Ammon's horn (tissue), 1 donor: ENCODE data around the gene MMD2.

Source experiments
- DNase-seq: peaks from one replicate; pipeline ENCODE4 v3.0.0-alpha.2; 2016; ENCODE audit warnings: low spot score

MMD2 gene

DNA sequence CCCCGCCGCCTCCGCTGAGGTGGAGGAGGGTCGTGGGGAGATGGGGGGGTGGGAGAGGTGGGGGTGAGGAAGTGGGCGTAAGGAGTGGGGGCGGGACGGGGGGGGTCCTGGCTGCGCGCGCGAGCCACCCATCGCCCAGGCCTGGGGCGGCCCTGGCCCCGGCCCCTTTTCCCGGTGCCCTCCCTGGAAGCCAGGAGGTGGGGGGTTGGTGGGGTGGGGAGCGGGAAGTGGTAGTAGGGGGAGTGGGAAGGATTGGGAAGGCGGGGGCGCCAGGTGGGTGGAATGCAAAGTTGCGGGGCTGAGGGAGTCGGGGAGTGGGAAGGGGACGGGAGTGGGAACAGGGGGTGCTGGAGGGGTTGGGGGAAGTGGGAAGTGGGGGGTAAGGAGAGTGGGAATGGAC, 319 bp upstream of the MMD2 start:
- no peak for DNase-seq

DNA sequence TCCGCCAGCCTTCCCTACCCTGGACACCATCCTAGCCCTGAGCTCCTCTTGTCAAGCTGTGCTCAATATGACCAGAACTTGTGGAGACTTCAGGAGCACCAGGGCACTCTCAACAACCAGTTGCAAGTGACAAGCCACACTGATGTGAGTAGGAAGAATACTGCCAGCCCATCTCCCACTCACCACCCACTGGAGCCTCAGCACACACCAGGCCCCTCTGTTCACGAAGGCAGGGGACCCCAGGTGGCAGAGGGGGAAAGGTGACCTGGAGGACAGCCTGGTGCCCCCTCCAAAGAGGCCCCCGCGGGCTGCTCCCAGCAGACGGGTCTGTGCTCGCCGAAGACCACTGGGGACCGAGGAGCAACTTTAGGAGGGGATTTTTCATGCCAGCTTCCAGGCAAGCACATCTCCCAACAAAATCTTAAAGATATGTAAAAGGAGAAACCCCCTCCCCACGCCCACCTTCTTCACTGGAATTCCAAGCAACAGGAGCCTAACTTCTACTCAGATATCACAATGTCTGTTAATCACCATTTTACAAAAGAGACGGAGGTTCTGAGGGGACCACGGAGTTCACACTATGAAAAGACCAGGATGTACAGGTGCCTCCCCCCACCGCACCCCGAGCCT, 1.0 kb downstream of the MMD2 start:
- no peak for DNase-seq

DNA sequence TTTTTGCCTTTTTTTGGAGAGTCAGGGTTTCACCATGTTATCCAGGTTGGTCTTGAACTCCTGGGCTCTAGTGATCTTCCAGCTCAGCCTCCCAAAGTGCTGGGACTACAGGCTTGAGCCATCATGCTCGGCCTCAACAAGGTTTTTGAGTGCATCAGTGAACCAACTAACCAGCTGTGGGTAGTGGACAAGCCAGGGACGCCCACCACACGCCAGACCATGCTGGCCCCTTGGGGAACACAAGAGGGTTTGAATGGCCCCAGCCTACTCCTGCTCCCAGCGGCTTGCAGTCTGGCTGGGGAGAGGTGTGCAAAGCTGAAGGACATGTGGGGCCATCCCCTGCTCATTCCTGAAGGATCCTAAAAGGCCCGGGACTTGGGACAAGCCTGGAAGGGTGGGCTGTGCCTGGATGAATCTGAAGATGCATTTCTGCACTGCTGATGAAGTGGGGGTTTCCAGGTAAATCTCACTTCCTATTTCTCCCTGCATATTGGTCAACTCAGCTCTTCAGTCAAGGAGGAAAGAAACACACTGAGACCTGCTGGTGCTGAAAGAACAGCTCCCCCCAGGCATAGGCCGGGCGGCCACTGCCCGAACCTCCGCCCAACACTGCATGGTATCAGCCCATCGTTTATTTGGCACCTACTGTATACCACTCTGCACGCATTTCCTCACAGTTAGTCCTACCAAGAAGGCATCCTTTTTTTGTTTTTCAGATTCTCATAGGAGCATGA, 6.9 kb downstream of the MMD2 start:
- no peak for DNase-seq

DNA sequence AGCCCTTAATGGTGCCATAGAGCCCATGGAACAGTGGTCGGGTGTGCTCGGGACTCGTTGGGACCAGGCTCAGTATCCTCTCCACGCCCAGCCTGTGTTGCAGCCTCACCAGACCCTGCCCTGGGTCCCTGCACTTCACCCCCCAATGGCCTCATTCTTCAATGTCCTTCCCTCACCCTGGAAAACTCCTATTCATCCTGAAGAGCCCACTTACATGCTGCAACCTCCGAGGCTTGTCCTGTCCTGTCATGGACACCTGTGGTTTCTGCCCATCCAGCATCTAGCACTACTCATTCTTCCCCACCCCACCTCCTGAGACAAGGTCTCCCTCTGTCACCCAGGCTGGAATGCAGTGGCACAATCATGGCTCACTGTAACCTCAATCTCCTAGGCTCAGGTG, 7.7 kb downstream of the MMD2 start:
- DNase-seq = no peak

DNA sequence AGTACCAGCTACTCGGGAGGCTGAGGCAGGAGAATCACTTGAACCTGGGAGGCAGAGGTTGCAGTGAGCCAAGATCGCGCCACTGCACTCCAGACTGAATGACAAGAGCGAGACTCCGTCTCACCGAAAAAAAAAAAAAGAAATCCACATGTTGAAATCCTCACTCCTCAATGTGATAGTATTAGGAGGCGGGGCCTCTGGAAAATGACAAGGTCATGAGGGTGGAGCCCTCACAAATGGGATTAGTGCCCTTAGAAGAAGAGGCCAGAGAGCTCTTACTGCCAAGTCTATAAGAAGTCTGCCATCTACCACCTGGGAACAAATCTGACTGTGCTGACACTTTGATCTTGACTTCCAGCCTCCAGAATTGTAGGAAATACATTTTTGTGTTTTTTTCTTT, 10.6 kb downstream of the MMD2 start:
- no peak for DNase-seq

DNA sequence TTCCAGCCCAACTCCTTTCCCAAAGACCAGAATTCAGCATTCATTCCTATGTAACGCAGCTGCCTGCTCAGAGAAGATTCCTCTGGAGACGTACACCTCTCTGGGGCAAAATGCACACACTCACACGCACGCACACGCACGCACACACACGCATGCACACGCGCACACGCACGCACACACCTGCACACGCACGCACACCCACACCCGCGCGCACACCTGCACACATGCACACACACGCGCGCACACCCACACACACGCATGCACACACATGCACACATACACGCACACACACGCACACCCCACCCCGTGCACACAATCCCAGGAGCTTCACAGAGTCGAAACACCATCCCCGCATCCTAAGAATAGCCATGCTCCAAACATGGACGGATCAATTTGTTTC, 13.0 kb downstream of the MMD2 start:
- DNase-seq = no peak

DNA sequence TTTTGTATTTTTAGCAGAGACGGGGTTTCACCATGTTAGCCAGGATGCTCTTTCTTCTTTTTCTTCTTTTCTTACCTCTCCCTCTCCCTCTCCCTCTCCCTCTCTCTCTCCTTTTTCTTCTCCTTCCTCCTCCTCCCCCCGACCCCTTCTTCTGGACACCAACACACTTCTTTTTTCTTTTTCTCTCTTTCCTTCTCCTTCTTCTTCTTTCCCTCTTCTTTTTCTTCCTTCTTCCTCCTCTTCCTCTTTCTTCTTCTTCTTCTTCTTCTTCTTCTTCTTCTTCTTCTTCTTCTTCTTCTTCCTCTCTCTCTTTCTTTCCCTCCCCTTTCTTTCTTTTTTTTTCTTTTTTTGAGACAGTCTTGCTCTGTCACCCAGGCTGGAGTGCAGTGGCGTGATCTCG, 14.0 kb downstream of the MMD2 start:
- no peak for DNase-seq

DNA sequence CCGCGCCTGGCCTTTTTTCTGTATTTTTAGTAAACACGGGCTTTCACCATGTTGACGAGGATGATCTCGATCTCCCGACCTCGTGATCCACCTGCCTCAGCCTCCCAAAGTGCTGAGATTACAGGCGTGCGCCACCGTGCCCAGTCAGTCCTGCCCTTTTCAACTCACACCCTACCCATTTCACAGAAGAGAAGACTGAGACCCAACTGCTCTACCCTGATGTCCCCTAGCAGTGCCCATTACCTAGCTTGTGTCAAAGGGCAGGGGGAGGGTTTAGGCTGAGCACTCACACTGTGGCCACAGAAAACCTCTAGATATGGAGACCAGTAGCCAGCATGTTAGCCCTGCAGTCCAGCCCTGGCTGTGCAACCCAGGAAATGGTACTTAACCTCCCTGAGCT, 15.7 kb downstream of the MMD2 start:
- no peak for DNase-seq

DNA sequence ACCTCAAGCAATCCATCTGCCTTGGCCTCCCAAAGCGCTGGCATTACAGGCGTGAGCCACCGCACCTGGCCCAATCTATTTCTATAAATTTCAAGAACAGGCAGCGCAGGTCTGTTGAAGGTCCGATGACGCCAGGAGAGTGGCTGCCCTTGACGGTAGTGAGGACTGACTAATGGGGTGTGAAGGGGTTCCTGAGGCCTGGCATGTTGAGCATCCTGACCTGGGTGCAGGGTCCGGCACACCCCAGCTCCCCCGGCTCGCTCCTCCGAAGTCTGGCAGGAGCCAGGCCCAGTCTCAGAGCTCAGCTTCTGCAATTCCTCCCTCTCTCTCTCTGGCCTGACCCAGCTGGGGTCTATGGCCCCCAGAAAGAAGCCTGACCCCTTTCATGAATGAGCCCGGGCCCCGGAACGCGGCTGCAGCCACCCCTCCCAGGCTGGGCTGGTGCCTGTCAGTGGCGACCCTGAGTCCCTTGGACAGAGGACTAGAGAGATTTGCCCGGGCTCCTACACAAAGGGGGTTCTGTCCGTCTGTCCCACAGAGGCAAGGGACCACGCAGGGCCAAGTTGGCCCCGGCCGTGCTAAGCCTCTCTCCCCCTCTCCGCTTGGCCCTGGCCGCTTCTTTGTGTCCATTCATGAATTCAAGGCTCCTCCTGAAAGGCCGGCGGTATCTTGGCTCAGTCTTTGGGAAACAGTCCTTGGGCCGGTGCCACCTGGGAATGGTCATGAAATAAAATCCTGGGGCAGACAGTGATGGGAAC, 18.8 kb downstream of the MMD2 start:
- DNase-seq = peak; percentile 89

DNA sequence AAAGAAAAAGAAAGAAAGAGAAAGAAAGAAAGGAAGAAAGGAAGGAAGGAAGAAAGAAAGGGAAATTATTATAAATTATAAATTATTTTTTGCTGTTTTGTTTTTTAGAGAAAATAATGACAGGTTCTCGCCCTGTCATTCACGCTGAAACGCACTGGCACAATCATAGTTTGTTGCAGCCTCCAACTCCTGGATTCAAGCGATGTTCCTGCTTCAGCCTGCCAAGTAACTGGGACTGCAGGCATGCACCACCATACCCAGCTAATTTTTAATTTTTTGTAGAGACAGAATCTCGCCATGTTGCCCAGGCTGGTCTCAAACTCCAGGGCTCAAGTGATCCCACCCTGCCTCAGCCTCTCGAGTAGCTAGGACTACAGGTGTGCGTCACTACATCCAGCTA, 21.6 kb downstream of the MMD2 start:
- DNase-seq = peak; percentile 50

DNA sequence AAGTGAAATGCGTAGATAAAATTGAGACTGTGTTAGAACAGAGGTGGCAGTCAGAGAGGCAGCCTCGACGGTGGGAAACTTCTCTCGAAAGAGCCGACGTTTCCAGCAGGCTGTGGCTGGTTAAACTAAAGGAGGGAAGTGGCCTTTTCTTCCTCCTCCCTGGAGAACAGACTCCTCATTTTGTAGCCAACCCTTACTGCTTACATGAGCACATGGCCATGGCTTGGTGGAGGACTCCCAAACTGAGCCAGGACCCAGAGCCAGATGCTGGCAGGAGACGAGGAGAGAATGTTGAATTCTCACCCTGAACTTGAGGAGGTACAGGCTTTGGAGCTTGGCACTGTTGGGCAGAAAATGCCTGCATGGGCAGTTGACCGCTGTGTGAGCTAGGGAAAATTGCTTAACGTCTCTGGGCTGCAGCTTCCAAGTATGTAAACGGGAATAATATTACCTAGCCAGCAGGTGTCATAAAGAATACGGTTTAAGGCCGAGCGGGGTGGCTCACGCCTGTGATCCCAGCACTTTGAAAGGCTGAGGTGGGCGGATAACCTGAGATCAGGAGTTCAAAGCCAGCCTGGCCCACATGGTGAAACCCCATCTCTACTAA, 24.5 kb downstream of the MMD2 start:
- DNase-seq = peak; percentile 63

DNA sequence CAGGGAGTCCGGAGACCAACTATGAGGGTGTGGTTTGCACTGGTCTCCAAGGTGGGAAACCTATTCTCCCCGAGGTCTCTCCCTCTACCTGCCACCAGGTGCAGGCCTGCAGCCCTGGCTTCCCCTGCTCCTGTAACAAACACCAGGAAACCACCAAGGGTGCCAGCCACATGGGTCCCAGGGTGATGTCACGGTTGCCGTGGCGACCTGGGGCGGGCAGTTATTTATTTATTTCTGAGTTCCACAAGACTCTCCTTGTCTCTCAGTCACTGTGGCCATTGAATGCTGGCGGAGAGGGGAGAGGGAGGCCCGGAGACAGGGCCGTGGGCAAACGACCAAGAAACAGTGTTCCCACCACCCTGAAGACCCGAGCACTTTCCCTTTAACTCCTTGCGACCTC, 27.0 kb downstream of the MMD2 start:
- peak; percentile 93 for DNase-seq

DNA sequence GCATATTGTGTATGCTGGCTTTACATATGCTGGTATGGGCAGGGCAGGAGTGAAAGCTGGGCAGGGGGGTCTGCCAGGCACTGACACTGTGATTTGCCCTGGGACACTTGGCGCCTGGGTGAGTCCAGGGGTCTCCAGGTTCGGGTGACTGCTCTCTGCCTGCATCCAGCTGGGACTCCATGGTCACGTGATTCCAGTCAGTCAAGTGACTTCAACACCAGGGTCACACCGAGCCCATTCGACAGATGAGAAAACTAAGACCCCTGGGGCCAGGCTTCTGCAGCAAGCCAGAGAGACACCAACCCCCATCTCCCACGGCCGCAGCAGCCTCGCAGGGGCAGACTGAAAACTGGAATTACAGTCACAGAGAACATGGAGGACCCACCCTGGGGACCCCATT, 30.0 kb downstream of the MMD2 start:
- DNase-seq = no peak

DNA sequence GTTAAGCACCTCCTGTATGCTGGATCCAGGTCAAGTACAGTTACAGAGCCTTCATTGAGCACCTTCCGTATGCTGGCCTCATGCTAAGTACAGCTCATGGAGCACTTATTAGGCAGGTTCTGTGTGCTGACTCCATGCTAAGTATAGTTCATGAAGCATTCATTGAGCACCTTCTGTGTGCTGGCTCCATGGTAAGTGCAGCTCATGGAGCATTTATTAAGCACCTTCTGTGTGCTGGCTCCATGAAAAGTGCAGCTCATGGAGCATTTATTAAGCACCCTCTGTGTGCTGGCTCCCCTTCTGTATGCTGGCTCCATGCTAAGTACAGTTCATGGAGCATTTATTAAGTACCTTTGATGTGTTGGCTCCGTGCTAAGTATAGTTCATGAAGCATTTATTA, 30.5 kb downstream of the MMD2 start:
- DNase-seq = no peak

DNA sequence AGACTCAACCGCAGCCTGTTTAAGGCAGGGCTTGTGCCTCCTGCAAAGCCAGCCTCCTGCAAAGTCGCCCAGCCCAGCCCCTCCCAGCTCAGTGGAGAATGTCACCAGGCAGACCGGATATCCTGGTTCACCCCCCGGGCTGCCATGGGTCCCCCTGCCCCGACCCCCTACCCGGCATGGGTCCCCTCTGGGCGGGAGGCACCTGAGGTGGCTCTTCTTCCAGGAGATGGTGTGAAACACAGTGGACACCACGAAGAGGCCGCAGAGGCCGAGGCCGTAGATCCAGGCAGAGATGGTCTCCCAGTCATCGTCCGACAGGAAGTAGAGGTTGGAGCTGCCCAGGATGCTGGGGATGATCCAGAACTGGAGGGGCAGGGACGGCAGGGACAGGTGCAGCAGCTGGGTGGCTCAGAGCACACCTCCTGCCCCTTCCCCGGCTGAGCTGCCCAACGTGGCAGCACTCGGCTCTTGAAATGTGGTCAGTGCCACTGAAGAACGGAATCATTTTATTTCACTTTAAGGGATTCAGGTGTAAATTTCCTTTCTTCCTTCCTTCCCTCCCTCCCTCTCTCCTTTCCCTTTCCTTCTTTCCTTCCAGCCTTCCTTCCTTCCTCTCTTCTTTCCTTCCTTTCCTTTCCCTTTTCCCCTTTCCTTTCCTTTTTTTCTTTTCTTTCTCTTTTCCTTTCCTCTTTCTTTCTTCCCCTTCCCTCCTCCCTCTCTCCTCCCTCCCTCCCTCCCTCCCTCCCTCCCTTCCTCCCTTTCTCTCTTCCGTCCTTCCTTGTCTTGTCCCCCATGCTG, 38.8 kb downstream of the MMD2 start:
- DNase-seq = no peak

DNA sequence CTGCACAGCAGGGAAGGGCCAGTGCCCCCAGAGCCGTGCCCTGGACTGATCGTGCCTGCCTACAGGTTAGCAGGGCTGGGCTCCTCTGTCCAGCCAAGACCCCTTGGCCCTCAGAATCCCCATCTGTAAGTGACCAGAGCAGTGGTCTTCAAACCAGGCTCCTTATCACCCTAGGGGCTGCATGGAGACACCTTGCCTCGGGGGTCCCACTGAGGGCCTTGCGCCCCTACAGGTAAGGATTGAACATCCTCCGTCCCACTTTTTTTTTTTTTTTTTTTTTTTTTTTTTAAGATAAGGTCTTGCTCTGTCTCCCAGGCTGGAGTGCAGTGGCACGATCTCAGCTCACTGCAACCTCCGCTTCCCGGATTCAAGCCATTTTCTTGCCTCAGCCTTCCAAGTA, 42.9 kb downstream of the MMD2 start:
- DNase-seq = no peak

DNA sequence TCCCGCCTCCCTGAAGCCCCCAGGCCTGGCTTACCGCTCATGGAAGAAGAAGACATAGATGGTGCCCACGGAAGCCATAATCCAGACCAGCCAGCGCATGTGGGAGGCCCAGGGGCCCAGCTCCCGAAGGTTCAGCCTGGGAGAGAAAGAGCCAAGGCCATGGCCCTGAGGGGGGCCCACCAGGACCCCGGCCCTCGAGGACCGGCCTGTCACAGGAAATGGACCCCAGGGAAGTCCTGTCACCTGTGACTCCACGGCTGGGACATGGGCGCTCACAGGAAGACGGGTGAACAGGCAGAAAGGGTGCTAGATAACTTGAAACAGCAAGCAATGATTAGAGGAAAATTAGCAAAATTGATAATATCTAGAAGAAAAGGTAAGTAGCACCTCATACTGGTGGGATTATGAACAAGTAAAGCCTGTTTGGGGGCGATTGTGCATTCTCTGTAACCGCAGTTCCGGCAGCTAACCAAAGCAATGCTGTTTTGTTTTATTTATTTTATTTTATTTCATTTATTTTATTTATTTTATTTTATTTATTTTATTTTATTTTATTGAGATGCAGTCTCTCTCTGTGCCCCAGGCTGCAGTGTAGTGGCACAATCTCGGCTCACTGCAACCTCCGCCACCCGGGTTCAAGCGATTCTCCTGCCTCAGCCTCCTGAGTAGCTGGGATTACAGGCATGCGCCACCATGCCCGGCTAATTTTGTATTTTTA, 47.7 kb downstream of the MMD2 start:
- DNase-seq = no peak

DNA sequence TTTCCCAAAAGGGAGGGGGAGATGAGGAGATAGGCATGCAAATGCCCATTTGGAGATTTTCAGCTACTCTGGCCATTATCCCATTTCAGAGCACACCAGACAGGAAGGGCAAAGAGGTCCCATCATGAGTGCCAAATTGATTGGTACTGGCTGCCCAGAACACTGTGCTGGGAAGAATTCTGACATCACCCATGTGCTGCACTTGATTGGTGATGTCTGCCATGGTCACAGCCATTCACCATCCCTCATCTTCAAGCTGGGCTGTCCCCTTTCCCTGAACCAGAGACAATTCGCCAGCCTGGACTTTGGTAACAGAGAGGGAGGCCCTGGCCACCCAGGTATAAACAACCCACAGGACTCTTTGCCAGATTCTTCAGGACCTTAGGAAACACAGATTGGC, 52.3 kb downstream of the MMD2 start:
- DNase-seq = no peak

DNA sequence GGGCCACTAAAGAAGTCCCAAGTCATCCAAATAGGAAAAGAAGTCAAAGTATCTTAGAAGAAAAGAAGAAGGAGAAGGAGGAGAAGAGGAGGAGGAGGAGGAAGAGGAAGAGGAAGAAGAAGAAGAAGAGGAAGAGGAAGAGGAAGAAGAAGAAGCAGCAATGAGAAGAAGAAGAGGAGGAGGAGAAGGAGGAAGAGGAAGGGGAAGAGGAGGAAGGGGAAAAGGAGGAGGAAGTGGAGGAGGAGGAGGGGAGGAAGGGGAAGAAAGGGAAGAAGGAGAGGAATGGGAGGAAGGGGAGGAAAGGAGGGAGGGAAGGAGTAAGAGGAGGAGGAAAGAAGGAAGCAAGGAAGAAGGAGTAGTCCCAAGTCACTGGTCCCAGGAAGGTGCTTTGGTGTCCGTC, 53.8 kb downstream of the MMD2 start:
- no peak for DNase-seq

DNA sequence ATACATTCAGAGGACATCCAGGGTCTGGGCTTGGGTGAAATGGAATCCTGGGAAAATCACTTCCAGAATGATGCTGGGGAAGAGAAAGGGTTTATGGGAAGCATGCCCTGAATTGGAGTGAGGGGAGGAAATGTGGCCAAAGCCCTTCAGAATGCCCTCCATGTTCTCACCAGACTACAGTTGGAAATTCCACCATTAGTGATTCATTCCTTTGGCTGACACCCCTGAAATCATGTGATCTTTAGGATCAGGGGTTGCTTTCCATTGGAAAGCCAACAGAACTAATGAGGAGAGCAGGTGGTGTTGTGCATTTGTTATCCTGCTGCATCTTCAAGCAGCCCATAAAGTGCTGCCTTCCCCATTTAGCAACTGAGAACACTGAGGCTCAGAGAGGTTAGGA, 54.6 kb downstream of the MMD2 start:
- DNase-seq = no peak

DNA sequence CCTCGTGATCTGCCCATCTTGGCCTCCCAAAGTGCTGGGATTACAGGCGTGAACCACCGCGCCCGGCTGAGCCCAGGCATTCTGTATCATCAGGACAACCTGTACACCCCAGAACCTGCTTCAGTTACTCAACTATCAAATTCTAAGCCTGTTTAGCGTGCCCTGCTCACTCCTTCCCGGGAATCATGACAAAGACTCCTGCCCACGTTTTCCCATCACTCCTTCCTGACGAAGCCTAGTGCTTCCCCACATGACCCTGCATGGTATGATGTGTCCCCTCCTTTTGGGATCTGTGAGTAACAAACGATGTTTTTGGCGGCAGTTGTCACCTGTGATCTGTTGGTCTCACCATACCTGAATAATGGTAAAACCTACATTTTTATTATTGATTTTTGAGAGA, 63.2 kb downstream of the MMD2 start:
- DNase-seq = no peak

DNA sequence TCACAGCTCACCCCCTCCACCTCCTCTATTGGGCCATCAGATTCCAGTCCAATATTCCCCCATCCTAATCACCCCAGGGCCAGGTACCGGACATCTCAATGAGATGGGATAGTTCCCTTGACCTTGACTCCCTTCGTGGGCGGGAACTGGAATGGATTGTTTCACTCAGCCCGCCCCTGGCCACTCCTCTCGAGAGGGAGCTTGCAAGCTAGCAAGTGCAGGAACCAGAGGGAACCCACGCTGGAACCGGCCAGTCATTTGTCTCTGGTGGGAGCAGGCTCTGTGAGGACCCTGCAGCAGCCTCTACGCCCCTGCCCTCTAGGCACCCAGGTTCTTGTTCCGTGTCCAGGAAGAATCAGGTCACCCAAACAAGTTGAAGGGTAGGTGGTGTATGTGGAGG, 64.5 kb downstream of the MMD2 start:
- DNase-seq = no peak
